Stimulated activated CD4-positive, alpha-beta T cell treated with anti-CD3 and anti-CD28 coated beads, Interleukin-2, amount 100 ng/mL, for 24 hours (primary cell): ENCODE data around the gene OR2A7.
"Not testable (repeated sequence)": the region's sequence is repeated elsewhere in the genome, so short reads cannot be mapped to it uniquely, and the experiment has no call there.

ENCODE experiments used
- DNase-seq, 2 donors: peaks; one replicate each; pipeline ENCODE4 v3.0.0-alpha.2; 2020

OR2A7 gene

GRCh38 chr7:144247674-144248330 is 16.8 kb downstream of the OR2A7 start:
- not testable (repeated sequence) for DNase-seq

DNA sequence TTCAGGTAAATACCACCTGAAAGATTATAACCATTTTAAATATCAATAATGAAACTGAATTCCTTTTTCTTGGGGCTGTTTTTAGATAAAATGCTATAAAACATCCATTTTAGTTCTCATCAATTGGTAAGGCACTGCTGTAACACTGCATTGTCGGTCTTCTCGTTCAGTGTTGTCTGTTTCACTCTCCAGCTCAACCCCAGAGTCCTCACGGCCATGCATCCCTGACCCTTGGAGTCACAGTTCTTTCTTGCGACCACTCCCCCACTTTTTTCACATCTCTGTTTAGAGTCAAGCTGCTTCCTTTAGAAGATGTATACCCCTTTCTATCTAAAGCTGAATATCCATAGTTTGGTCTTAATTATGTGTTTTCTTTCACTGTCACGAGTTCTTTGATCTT is 17.6 kb downstream of the OR2A7 start:
- DNase-seq, result not testable (repeated sequence)

- not testable (repeated sequence) for DNase-seq
Observed at GRCh38 chr7:144245372-144245771, 19.2 kb downstream of the OR2A7 start.

DNA sequence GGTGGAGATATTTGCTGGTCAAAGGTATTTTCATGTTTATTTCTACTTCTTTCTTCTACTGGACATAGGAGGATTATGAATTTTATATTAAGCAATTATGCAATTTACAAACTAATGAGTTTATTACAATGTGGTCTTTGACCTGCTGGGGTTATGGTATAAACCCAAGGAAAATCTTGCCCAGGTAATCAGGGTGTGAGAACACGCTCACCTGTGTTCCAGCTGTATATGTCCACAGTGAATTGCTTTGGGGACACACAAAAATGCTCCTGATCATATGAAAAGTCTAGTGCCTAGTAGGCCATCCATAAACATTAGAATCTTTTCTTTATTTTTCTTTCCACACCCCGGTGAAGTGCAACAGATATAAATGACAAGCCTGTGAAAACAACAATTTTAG is 25.2 kb downstream of the OR2A7 start, which contains the start of gene OR2A42:
Gene OR2A42, minus strand, starts transcription at position 241 of the 400 bp plus-strand sequence. CDS start 6,762 bp downstream, outside the sequence.
- not testable (repeated sequence) for DNase-seq

DNA sequence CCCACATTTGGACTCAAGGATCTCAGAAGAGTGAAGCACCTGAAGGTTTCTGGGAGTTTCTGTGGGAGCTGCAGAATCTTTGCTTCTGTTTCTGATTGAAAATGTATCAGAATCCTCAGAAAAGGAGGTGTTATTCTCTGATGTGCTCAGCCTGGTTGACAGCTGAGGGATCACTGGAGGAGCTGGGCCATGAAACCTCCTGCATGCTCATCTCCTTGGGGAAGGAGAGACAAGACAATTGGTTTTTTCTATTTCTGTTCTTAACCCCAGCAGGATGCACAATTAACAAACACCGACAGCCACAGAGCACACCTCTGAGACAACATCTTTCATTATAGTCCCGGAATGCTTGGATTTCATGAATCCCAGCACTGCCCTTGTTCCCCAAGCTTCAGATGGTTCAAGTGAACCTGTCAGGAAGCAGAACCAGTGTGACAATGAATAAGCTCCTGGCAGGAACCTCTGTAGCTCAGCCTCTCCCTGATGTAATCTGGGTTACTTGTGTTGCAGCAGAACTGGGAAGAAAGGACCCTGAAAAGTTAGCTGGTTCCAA is 26.0 kb downstream of the OR2A7 start:
- not testable (repeated sequence) for DNase-seq

GRCh38 chr7:144233039-144233438 is 31.6 kb downstream of the OR2A7 start:
- not testable (repeated sequence) for DNase-seq

- DNase-seq, result not testable (repeated sequence)
Observed at GRCh38 chr7:144231027-144231426, 33.6 kb downstream of the OR2A7 start.

DNA sequence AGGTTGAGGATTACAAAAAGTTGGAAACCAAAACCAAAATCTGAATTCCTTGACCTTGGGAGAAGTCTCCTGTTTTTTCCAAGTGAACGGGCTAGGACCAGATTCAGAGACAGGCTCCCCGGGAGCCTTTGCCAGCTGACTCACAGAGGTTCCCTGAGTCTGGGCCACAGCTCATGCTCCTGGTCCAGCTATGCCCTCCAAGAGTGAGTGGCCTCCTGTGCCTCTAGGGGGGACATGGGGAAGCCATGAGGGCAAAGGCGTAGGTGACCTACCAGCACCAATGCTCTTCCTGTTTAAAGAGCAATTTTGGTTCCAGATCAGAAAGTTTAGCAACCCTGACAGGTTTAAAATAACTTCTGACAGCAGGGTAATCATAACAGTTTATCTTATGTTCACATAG is 35.8 kb downstream of the OR2A7 start:
- DNase-seq, result not testable (repeated sequence)

DNA sequence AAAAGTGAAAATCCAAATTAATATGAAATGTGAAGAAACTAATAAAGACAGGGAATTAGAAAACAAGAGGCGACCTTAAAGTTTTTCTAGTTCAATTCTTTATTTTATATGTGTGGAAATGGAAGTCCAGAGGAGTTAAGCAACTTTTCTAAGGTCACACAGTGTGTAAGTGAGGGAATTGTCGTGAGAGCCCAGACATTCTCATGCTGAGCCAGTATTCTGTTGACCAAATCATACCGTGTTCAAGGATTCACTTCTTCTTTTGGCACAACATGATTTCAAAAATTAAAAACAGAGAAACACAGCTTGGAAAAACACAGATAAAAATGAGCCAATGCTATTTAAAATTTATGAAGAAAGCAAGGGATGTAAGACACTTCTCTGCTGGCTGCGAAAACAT is 37.7 kb downstream of the OR2A7 start:
- not testable (repeated sequence) for DNase-seq

- not testable (repeated sequence) for DNase-seq
Observed at GRCh38 chr7:144223675-144224074, 40.9 kb downstream of the OR2A7 start.

- not testable (repeated sequence) for DNase-seq
Observed at GRCh38 chr7:144220531-144220930, 44.1 kb downstream of the OR2A7 start.

DNA sequence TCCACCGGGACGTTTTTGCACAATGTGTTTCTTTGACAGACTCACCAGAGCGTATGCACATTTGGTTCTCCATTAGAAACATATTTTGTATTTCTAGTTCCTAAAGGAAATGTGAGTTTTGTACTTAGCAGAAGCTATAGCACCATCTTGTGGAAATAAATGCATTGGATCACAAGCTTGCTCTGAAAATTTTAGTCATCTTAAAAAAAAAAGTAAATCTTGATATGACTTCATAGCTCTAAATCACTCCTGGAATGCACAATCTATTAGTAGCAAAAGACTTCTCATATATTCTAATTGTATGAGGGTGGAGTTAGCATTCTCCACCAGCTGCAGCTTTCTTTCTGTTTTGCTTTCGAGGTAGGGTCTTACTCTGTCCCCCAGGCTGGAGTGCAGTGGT is 45.4 kb downstream of the OR2A7 start:
- DNase-seq, result not testable (repeated sequence)

DNA sequence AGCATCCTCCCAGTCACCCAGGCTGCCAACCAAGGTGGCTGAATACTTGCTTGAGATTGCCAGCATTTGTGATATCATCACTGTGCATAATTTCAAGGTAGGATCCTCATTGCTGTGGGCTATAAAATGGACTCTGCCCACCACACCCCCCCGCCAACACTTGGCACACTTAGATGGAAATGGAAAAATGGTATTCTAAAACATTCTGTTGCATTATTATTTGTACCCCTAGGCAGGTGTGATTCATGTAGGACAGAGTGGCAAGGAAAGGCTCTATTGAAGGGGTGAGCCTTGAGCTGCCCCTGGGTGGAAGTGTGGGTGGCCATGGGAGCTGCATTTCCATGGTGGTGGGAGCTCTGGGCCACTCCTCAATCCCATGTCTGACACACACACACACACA is 46.0 kb downstream of the OR2A7 start:
- DNase-seq, result not testable (repeated sequence)

- DNase-seq, result not testable (repeated sequence)
Observed at GRCh38 chr7:144217200-144217599, 47.4 kb downstream of the OR2A7 start.
